GM12878 (cell line): ENCODE results near the gene EIF6. TPM values are rescaled to one million over a fixed set of nuclear protein-coding genes. Genes with fewer than 3 reads are reported as not detected.

Experiments used
- ATAC-seq: fragments of 200-7000 bp; cut with Tn5 transposase; 3 replicates; pipeline ENCODE4 v1.9.1; 2020; ENCODE audit warnings: mild to moderate bottlenecking, moderate library complexity
- BruUV-seq: library from RNA; stranded (reverse); fragments of 400-500 nt; replicated peaks from 2 replicates; lab custom pipeline; 2021; lab: Mats Ljungman, UMichigan
- CTCF ChIA-PET: fragments of 300-600 bp; sonication (Branson Sonifier 250); formaldehyde crosslinking; extraction: SDS; loops from one replicate; lab custom pipeline; 2021; ENCODE audit warnings: inconsistent platforms; lab: Yijun Ruan, JAX
- POLR2A ChIA-PET: fragments of 350-600 bp; formaldehyde crosslinking; extraction: SDS; loops from one replicate; lab custom pipeline; 2021; ENCODE audit warnings: inconsistent platforms; lab: Charles Lee
- RAD21 ChIA-PET: fragments of 300-600 bp; sonication (Branson Sonifier 250); formaldehyde crosslinking; loops from one replicate; lab custom pipeline; 2023; ENCODE audit warnings: antibody characterized with exemption; ENCODE audit not compliant: unreplicated experiment; lab: Charles Lee
- SMC1A ChIA-PET: fragments of 300-600 bp; sonication (Branson Sonifier 250); formaldehyde crosslinking; loops from one replicate; lab custom pipeline; 2023; ENCODE audit not compliant: unreplicated experiment, uncharacterized antibody; lab: Charles Lee
- DNase-seq: peaks from one replicate; pipeline ENCODE4 v3.0.0-alpha.2; 2011; ENCODE audit warnings: low read depth, low spot score
- FAIRE-seq: peaks from 3 replicates; lab custom pipeline; 2011; peaks lifted over from hg19 to GRCh38; lab: Jason Lieb, UNC
- H2AFZ ChIP-seq: 2 replicates; pipeline ENCODE4 v1.6.0; 2011; ENCODE audit warnings: low read depth, low read length, control low read depth; ENCODE audit not compliant: control insufficient read depth
- H3K27ac ChIP-seq: 2 replicates; pipeline ENCODE4 v1.5.1; 2011; ENCODE audit warnings: control low read depth; ENCODE audit not compliant: control insufficient read depth, insufficient read depth
- H3K27me3 ChIP-seq, 2 experiments: replicated peaks in 1 of 2; 2 replicates each; pipeline versions ENCODE4 v1.6.0 to v1.6.1; 2011; ENCODE audit warnings: low read length in 1 of 2; ENCODE audit not compliant: control insufficient read depth in 2 of 2, insufficient read depth in 2 of 2
- H3K36me3 ChIP-seq, 2 experiments: 2 replicates each; pipeline ENCODE4 v1.5.1; 2011; ENCODE audit warnings: low read length in 1 of 2; ENCODE audit not compliant: control insufficient read depth in 2 of 2, insufficient read depth in 2 of 2
- H3K4me1 ChIP-seq: 2 replicates; pipeline ENCODE4 v1.6.1; 2011; ENCODE audit warnings: mild to moderate bottlenecking, low read length, moderate library complexity, mixed read lengths; ENCODE audit not compliant: control insufficient read depth, insufficient read depth
- H3K4me2 ChIP-seq: 2 replicates; pipeline ENCODE4 v1.6.0; 2011; ENCODE audit warnings: control low read depth; ENCODE audit not compliant: control insufficient read depth, insufficient read depth
- H3K4me3 ChIP-seq: fragments of 200-600 bp; sonication (generic); 2 replicates; pipeline ENCODE4 v1.5.1; 2016
- H3K79me2 ChIP-seq: 2 replicates; pipeline ENCODE4 v1.6.0; 2011; ENCODE audit warnings: low read length; ENCODE audit not compliant: control insufficient read depth, insufficient read depth
- H3K9ac ChIP-seq: 2 replicates; pipeline ENCODE4 v1.8.0; 2011; ENCODE audit warnings: low read length, control low read depth, mixed read lengths; ENCODE audit not compliant: control insufficient read depth, insufficient read depth
- H3K9me3 ChIP-seq: replicated peaks from 3 replicates; pipeline ENCODE4 v1.5.1; 2011; ENCODE audit warnings: mild to moderate bottlenecking, low read length; ENCODE audit not compliant: control insufficient read depth, insufficient read depth
- H4K20me1 ChIP-seq: 2 replicates; pipeline ENCODE4 v1.6.0; 2011; ENCODE audit not compliant: control insufficient read depth, insufficient read depth
- BACH1 ChIP-seq: fragments of 450-650 bp; IDR thresholded peaks from 2 replicates; pipeline ENCODE4 v1.6.1; 2017; ENCODE audit warnings: mild to moderate bottlenecking, borderline replicate concordance
- CEBPB ChIP-seq, 2 experiments: fragments of 150-350 bp in 1 of 2; IDR thresholded peaks; 2 replicates each; pipeline ENCODE4 v1.6.1; 2012 to 2014; ENCODE audit warnings: low read depth in 2 of 2, low read length in 2 of 2, borderline replicate concordance in 1 of 2, inconsistent platforms in 1 of 2
- CHD2 ChIP-seq: IDR thresholded peaks from 2 replicates; pipeline ENCODE4 v1.6.1; 2011; ENCODE audit warnings: low read depth, low read length, improper control_type of control experiment, borderline replicate concordance
- GATAD2B ChIP-seq: fragments of 450-650 bp; conservative IDR thresholded peaks from 2 replicates; pipeline ENCODE4 v1.6.1; 2017; ENCODE audit warnings: low read depth, mild to moderate bottlenecking, moderate library complexity
- NR2F1 ChIP-seq: fragments of 450-650 bp; conservative IDR thresholded peaks from 2 replicates; pipeline ENCODE4 v1.6.1; 2017; ENCODE audit warnings: mild to moderate bottlenecking
- NRF1 ChIP-seq: conservative IDR thresholded peaks from 2 replicates; pipeline ENCODE4 v1.6.1; 2011; ENCODE audit warnings: mild to moderate bottlenecking, low read depth, low read length, improper control_type of control experiment
- POU2F2 ChIP-seq: IDR thresholded peaks from 3 replicates; pipeline ENCODE4 v1.6.1; 2011; ENCODE audit warnings: low read depth, mild to moderate bottlenecking, low read length, borderline replicate concordance
- RAD21 ChIP-seq: IDR thresholded peaks from 2 replicates; pipeline ENCODE4 v1.6.1; 2011; ENCODE audit warnings: mild to moderate bottlenecking, low read depth, low read length, moderate library complexity; ENCODE audit not compliant: insufficient read depth
- RUNX3 ChIP-seq: IDR thresholded peaks from 2 replicates; pipeline ENCODE4 v1.6.1; 2012; ENCODE audit warnings: low read length, inconsistent platforms
- SIX5 ChIP-seq: IDR thresholded peaks from 2 replicates; pipeline ENCODE4 v1.6.1; 2011; ENCODE audit warnings: mild to moderate bottlenecking, low read depth, low read length, moderate library complexity; ENCODE audit not compliant: severe bottlenecking
- SMAD1 ChIP-seq: fragments of 450-650 bp; IDR thresholded peaks from 2 replicates; pipeline ENCODE4 v1.6.1; 2018; ENCODE audit warnings: mild to moderate bottlenecking, low read depth; ENCODE audit not compliant: partially characterized antibody
- SMC3 ChIP-seq: IDR thresholded peaks from 2 replicates; pipeline ENCODE4 v1.6.1; 2011; ENCODE audit warnings: low read length, improper control_type of control experiment, borderline replicate concordance
- YY1 ChIP-seq: IDR thresholded peaks from 2 replicates; pipeline ENCODE4 v1.6.1; 2011; ENCODE audit warnings: low read depth, mild to moderate bottlenecking, low read length
- WGBS: methylation state at CpG from one replicate; pipeline ENCODE4 v1.1.6; 2016; ENCODE audit warnings: low lambda C conversion rate; ENCODE audit not compliant: insufficient replicate concordance, insufficient coverage; ENCODE audit errors: missing lambda C conversion rate; 5-methylcytosine and 5-hydroxymethylcytosine counted together
- in situ Hi-C: fragments of 300-500 bp; cut with MboI; formaldehyde crosslinking; loops from 9 replicates; pipeline ENCODE4 v1.14.3; 2018; ENCODE audit warnings: mixed read lengths
- intact Hi-C: fragments of 100-400 bp; cut with micrococcal nuclease; formaldehyde crosslinking; loops from one replicate; pipeline ENCODE4 v1.14.2; 2022; ENCODE audit not compliant: unreplicated experiment
- polyA plus RNA-seq, 11 experiments: library from polyadenylated mRNA; depleted of rRNA in 4 of 11; unstranded in 6 of 11; stranded (reverse) in 5 of 11; fragments of >200 nt; fragmentation: Nextera tagmentation in 4 of 11; fragmentation: Illumina TruSeq in 1 of 11; extraction: Ambion mirVana in 4 of 11; extraction: Trizol in 1 of 11; gene quantifications; 1 replicate in 1 of 11; 2 replicates in 10 of 11; pipeline versions ENCODE4 v1.2.1 to v1.2.3, GENCODE V29; 2011 to 2016; ENCODE audit warnings: inconsistent platforms in 2 of 11, missing spikeins in 2 of 11, low read depth in 1 of 11
- total RNA-seq, 4 experiments: library from RNA; depleted of rRNA in 3 of 4; stranded (reverse); fragments of >200 nt in 3 of 4; fragmentation: Illumina TruSeq in 1 of 4; extraction: Trizol in 1 of 4; gene quantifications; 2 replicates each; pipeline versions ENCODE4 v1.2.1 to v1.2.3, GENCODE V29; 2013 to 2021
- TF ChIP-seq, protein P1 (sequence below): fragments of 450-650 bp; IDR thresholded peaks from 2 replicates; pipeline ENCODE4 v1.6.1; 2016; ENCODE audit warnings: mild to moderate bottlenecking
- TF ChIP-seq, protein P2 (sequence below): IDR thresholded peaks from 2 replicates; pipeline ENCODE4 v1.6.1; 2012; ENCODE audit warnings: low read length, inconsistent platforms

Gene EIF6
- total and polyA plus RNA-seq, 10 of the 15 experiments (the other 5 are each of a cell fraction or from before 2014, with no cell fraction given), result 127 to 607 (median 197) TPM

DNA sequence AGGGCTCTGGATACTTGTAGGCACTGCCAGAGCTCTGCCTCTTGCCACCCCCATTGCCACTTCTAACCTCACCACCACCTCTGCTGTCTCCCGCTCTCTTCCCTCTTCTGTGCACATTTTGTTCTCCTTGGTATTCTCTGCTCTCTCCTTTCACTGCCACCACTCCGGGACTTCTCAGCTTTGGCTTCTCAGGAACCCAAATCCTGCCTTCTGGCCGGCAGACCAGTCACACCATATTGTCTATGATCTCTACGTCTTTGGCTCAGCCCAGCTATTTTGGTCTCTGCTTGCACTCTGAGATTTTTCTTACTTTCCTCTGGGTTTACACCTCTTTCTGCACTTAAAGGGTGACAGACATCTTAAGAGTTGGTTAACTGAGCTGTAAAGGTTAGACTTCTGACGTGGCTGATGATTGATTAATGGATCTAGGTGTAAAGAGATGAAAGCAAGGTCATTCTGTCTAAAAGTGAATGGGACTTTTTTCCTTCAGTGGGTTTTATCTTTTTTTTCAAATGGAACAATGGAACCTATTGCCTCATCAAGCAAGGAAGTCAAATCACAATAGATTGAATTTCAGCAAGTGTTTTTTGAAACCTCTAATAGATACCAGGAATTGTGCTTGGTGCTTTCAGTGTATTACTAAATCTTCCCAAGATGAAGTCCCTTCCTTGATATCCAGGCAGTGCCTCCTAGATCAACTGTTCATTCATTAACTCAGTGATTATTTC lies 44.3 kb downstream of the EIF6 start:
- FAIRE-seq, result no peak

DNA sequence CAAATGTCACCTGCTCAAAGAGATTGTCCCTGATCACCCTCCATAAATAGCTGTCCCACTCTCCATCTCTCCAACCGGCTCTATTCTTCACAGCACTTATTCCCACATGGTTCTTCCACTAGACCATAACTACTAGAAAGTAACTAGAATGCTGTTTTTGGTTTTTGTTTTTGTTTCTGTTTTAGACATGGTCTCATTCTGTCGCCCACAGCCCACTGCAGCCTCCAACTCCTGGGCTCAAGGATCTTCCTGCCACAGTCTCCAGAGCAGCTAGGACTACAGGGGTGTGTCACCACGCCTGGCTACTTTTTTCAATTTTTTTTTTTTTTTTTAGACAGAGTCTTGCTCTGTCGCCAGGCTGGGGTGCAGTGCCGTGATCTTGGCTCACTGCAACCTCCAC lies 45.8 kb downstream of the EIF6 start:
- CTCF ChIA-PET, result no interaction called here
- SMC1A ChIA-PET, result interaction anchor here (0.6 kb wide), 1 partner anchor 747 kb away, joined by 3 read pairs; no protein-coding TSS in a partner anchor
- no TSS peak for BruUV-seq

More for the DNA sequence above, 44.3 kb downstream of the EIF6 start:
- no peaks in the 10 kb centered on the region for H3K36me3 ChIP-seq
- H2AFZ ChIP-seq, result no peak overlapping the region
- ATAC-seq, result no peak
- in situ Hi-C loops, result no loop called here
- no peaks in the 10 kb centered on the region for H3K27me3 ChIP-seq
- TF ChIP-seq, protein P1, sequence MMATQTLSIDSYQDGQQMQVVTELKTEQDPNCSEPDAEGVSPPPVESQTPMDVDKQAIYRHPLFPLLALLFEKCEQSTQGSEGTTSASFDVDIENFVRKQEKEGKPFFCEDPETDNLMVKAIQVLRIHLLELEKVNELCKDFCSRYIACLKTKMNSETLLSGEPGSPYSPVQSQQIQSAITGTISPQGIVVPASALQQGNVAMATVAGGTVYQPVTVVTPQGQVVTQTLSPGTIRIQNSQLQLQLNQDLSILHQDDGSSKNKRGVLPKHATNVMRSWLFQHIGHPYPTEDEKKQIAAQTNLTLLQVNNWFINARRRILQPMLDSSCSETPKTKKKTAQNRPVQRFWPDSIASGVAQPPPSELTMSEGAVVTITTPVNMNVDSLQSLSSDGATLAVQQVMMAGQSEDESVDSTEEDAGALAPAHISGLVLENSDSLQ, result peak; percentile 80
- TF ChIP-seq RUNX3, result no peak
- TF ChIP-seq NR2F1, result peak; percentile 82
- TF ChIP-seq YY1, result no peak
- TF ChIP-seq, all 136 proteins: peak for 2
- H3K4me2 ChIP-seq, result no peak overlapping the region
- intact Hi-C loops, result no loop called here
- no peak overlapping the region for H3K9ac ChIP-seq
- ChIA-PET RAD21 (interaction anchor here (1.2 kb wide), 1 partner anchor 95 kb away, joined by 5 read pairs; no protein-coding TSS in a partner anchor), CTCF (interaction anchor here (0.7 to 1.1 kb wide), 4 partner anchors 94 to 200 kb away, joined by 3 to 4 read pairs (median 3); no protein-coding TSS in a partner anchor), SMC1A (interaction anchor here (1.1 kb wide), 1 partner anchor 11 kb away, joined by 3 read pairs; no protein-coding TSS in a partner anchor), POLR2A (no interaction called here)
- no TSS peak for BruUV-seq
- H4K20me1 ChIP-seq, result no peaks in the 10 kb centered on the region
- no peaks in the 10 kb centered on the region for H3K9me3 ChIP-seq
- WGBS, result 54% methylated on average over 5 of the region's 5 CpGs
- H3K27ac ChIP-seq, result no peak overlapping the region
- DNase-seq, result no peak
- no peaks in the 10 kb centered on the region for H3K4me1 ChIP-seq
- no peak overlapping the region for H3K4me3 ChIP-seq
- no peaks in the 10 kb centered on the region for H3K79me2 ChIP-seq

More for the DNA sequence above, 45.8 kb downstream of the EIF6 start:
- Histone ChIP-seq H3K4me1 (no peaks in the 10 kb centered on the region), H3K4me3 (no peak overlapping the region), H2AFZ (no peak overlapping the region), H3K27ac (no peak overlapping the region), H3K79me2 (no peaks in the 10 kb centered on the region), H3K9ac (no peak overlapping the region), H3K4me2 (no peak overlapping the region), H4K20me1 (no peaks in the 10 kb centered on the region), H3K36me3 (no peaks in the 10 kb centered on the region), H3K9me3 (no peaks in the 10 kb centered on the region), H3K27me3 (no peaks in the 10 kb centered on the region)
- intact Hi-C loops (no loop called here), in situ Hi-C loops (no loop called here)
- ATAC-seq (peak; percentile 24; the same call in 1 of the 3 replicates), FAIRE-seq (no peak), DNase-seq (no peak)
- ChIA-PET RAD21 (no interaction called here), POLR2A (no interaction called here)
- TF ChIP-seq POU2F2 (no peak), NRF1 (no peak), BACH1 (no peak), CHD2 (no peak), SIX5 (no peak), GATAD2B (no peak), CEBPB (IDR thresholded peaks at IDR 0.05; ENCODE audit: borderline replicate concordance in 1 of 2, low read depth in 2 of 2, low read length in 2 of 2) (no peak), SMAD1 (no peak), RAD21 (no peak), SMC3 (no peak)
- TF ChIP-seq, protein P2, sequence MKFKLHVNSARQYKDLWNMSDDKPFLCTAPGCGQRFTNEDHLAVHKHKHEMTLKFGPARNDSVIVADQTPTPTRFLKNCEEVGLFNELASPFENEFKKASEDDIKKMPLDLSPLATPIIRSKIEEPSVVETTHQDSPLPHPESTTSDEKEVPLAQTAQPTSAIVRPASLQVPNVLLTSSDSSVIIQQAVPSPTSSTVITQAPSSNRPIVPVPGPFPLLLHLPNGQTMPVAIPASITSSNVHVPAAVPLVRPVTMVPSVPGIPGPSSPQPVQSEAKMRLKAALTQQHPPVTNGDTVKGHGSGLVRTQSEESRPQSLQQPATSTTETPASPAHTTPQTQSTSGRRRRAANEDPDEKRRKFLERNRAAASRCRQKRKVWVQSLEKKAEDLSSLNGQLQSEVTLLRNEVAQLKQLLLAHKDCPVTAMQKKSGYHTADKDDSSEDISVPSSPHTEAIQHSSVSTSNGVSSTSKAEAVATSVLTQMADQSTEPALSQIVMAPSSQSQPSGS, result no peak
- WGBS, result 51% methylated on average over 5 of the region's 5 CpGs
